Measurements from ENCODE around the gene GP2.

The GP2 gene

GRCh38 chr16:20307240-20307671, 20.1 kb downstream of the GP2 start:
- WGBS, result 83% methylated on average over 1 of the region's 1 CpG

GRCh38 chr16:20306401-20306800, 20.9 kb downstream of the GP2 start:
- Histone ChIP-seq H3K4me3 (ENCODE audit: low read length) (no peak overlapping the region), H3K27ac (ENCODE audit: low read depth, low read length) (no peak overlapping the region), H3K9ac (ENCODE audit: low read depth, low read length) (no peak overlapping the region), H3K9me3 (ENCODE audit: insufficient read depth, low read depth, low read length) (no peaks in the 10 kb centered on the region), H3K27me3 (ENCODE audit: insufficient read depth, low read length) (no peaks in the 10 kb centered on the region), H3K4me1 (ENCODE audit: insufficient read depth, low read length) (no peaks in the 10 kb centered on the region), H3K36me3 (ENCODE audit: insufficient read depth, low read length) (no peaks in the 10 kb centered on the region)
- WGBS, result 91% methylated on average over 4 of the region's 4 CpGs

More at GRCh38 chr16:20307240-20307671, 20.1 kb downstream of the GP2 start:
- Histone ChIP-seq H3K9ac (ENCODE audit: low read depth, low read length) (no peak overlapping the region), H3K36me3 (ENCODE audit: insufficient read depth, low read length) (no peaks in the 10 kb centered on the region), H3K27ac (ENCODE audit: low read depth, low read length) (no peak overlapping the region), H3K27me3 (ENCODE audit: insufficient read depth, low read length) (no peaks in the 10 kb centered on the region), H3K4me3 (ENCODE audit: low read length) (no peak overlapping the region), H3K9me3 (ENCODE audit: insufficient read depth, low read depth, low read length) (peaks cover 3% of the 10 kb centered on the region; the same call in 1 of the 2 replicates), H3K4me1 (ENCODE audit: insufficient read depth, low read length) (no peaks in the 10 kb centered on the region)

- Histone ChIP-seq H3K27me3 (ENCODE audit: insufficient read depth, low read length) (no peaks in the 10 kb centered on the region), H3K27ac (ENCODE audit: low read depth, low read length) (no peak overlapping the region), H3K36me3 (ENCODE audit: insufficient read depth, low read length) (no peaks in the 10 kb centered on the region), H3K9me3 (ENCODE audit: insufficient read depth, low read depth, low read length) (no peaks in the 10 kb centered on the region), H3K9ac (ENCODE audit: low read depth, low read length) (no peak overlapping the region), H3K4me1 (ENCODE audit: insufficient read depth, low read length) (no peaks in the 10 kb centered on the region), H3K4me3 (ENCODE audit: low read length) (no peak overlapping the region)
- WGBS, result 80% methylated on average over 4 of the region's 4 CpGs
Observed at GRCh38 chr16:20303012-20303411, 24.3 kb downstream of the GP2 start.

- no peaks in the 10 kb centered on the region for H3K4me1 ChIP-seq (ENCODE audit: insufficient read depth, low read length)
- no peak overlapping the region for H3K27ac ChIP-seq (ENCODE audit: low read depth, low read length)
- H3K4me3 ChIP-seq (ENCODE audit: low read length), result no peak overlapping the region
- H3K9me3 ChIP-seq (ENCODE audit: insufficient read depth, low read depth, low read length), result no peaks in the 10 kb centered on the region
- no peaks in the 10 kb centered on the region for H3K27me3 ChIP-seq (ENCODE audit: insufficient read depth, low read length)
- 79% methylated on average over 5 of the region's 5 CpGs for WGBS
- H3K36me3 ChIP-seq (ENCODE audit: insufficient read depth, low read length), result no peaks in the 10 kb centered on the region
- H3K9ac ChIP-seq (ENCODE audit: low read depth, low read length), result no peak overlapping the region
Observed at GRCh38 chr16:20302389-20302788, 24.9 kb downstream of the GP2 start.

- Histone ChIP-seq H3K4me3 (ENCODE audit: low read length) (no peak overlapping the region), H3K9me3 (ENCODE audit: insufficient read depth, low read depth, low read length) (no peaks in the 10 kb centered on the region), H3K4me1 (ENCODE audit: insufficient read depth, low read length) (no peaks in the 10 kb centered on the region), H3K27me3 (ENCODE audit: insufficient read depth, low read length) (no peaks in the 10 kb centered on the region), H3K9ac (ENCODE audit: low read depth, low read length) (no peak overlapping the region), H3K36me3 (ENCODE audit: insufficient read depth, low read length) (no peaks in the 10 kb centered on the region), H3K27ac (ENCODE audit: low read depth, low read length) (no peak overlapping the region)
- 74% methylated on average over 5 of the region's 5 CpGs for whole genome bisulfite sequencing
Observed at GRCh38 chr16:20301840-20302239, 25.5 kb downstream of the GP2 start.

GRCh38 chr16:20300312-20301097, 26.8 kb downstream of the GP2 start:
- H3K4me3 ChIP-seq (ENCODE audit: low read length), result no peak overlapping the region
- H3K36me3 ChIP-seq (ENCODE audit: insufficient read depth, low read length), result no peaks in the 10 kb centered on the region
- H3K27ac ChIP-seq (ENCODE audit: low read depth, low read length), result no peak overlapping the region
- H3K4me1 ChIP-seq (ENCODE audit: insufficient read depth, low read length), result no peaks in the 10 kb centered on the region
- no peaks in the 10 kb centered on the region for H3K9me3 ChIP-seq (ENCODE audit: insufficient read depth, low read depth, low read length)
- H3K9ac ChIP-seq (ENCODE audit: low read depth, low read length), result no peak overlapping the region
- no peaks in the 10 kb centered on the region for H3K27me3 ChIP-seq (ENCODE audit: insufficient read depth, low read length)
- WGBS, result 35% methylated on average over 16 of the region's 16 CpGs

- WGBS, result 88% methylated on average over 5 of the region's 5 CpGs
- Histone ChIP-seq H3K27ac (ENCODE audit: low read depth, low read length) (no peak overlapping the region), H3K27me3 (ENCODE audit: insufficient read depth, low read length) (no peaks in the 10 kb centered on the region), H3K4me1 (ENCODE audit: insufficient read depth, low read length) (no peaks in the 10 kb centered on the region), H3K4me3 (ENCODE audit: low read length) (no peak overlapping the region), H3K9me3 (ENCODE audit: insufficient read depth, low read depth, low read length) (no peaks in the 10 kb centered on the region), H3K36me3 (ENCODE audit: insufficient read depth, low read length) (no peaks in the 10 kb centered on the region), H3K9ac (ENCODE audit: low read depth, low read length) (no peak overlapping the region)
Observed at GRCh38 chr16:20298452-20298851, 28.9 kb downstream of the GP2 start.

- H3K27me3 ChIP-seq (ENCODE audit: insufficient read depth, low read length), result no peaks in the 10 kb centered on the region
- H3K9ac ChIP-seq (ENCODE audit: low read depth, low read length), result no peak overlapping the region
- no peak overlapping the region for H3K27ac ChIP-seq (ENCODE audit: low read depth, low read length)
- WGBS, result 49% methylated on average over 15 of the region's 16 CpGs
- H3K4me1 ChIP-seq (ENCODE audit: insufficient read depth, low read length), result 0 out of 2 replicates have a peak, but pooled peaks cover 6% of the 10 kb centered on the region
- H3K4me3 ChIP-seq (ENCODE audit: low read length), result no peak overlapping the region
- no peaks in the 10 kb centered on the region for H3K36me3 ChIP-seq (ENCODE audit: insufficient read depth, low read length)
- H3K9me3 ChIP-seq (ENCODE audit: insufficient read depth, low read depth, low read length), result no peaks in the 10 kb centered on the region
Observed at GRCh38 chr16:20291208-20292206, 35.8 kb downstream of the GP2 start.

GRCh38 chr16:20289571-20289970, 37.7 kb downstream of the GP2 start:
- no peaks in the 10 kb centered on the region for H3K27me3 ChIP-seq (ENCODE audit: insufficient read depth, low read length)
- no peak overlapping the region for H3K27ac ChIP-seq (ENCODE audit: low read depth, low read length)
- no peak overlapping the region for H3K9ac ChIP-seq (ENCODE audit: low read depth, low read length)
- H3K4me3 ChIP-seq (ENCODE audit: low read length), result no peak overlapping the region
- 94% methylated on average over 3 of the region's 3 CpGs for WGBS
- peaks cover 15% of the 10 kb centered on the region; the same call in 1 of the 2 replicates for H3K4me1 ChIP-seq (ENCODE audit: insufficient read depth, low read length)
- H3K9me3 ChIP-seq (ENCODE audit: insufficient read depth, low read depth, low read length), result no peaks in the 10 kb centered on the region
- no peaks in the 10 kb centered on the region for H3K36me3 ChIP-seq (ENCODE audit: insufficient read depth, low read length)

- WGBS, result 77% methylated on average over 6 of the region's 6 CpGs
- Histone ChIP-seq H3K36me3 (ENCODE audit: insufficient read depth, low read length) (no peaks in the 10 kb centered on the region), H3K27me3 (ENCODE audit: insufficient read depth, low read length) (no peaks in the 10 kb centered on the region), H3K27ac (ENCODE audit: low read depth, low read length) (no peak overlapping the region), H3K4me3 (ENCODE audit: low read length) (no peak overlapping the region), H3K4me1 (ENCODE audit: insufficient read depth, low read length) (peaks cover 10% of the 10 kb centered on the region; the same call in 1 of the 2 replicates), H3K9me3 (ENCODE audit: insufficient read depth, low read depth, low read length) (no peaks in the 10 kb centered on the region), H3K9ac (ENCODE audit: low read depth, low read length) (no peak overlapping the region)
Observed at GRCh38 chr16:20285993-20286499, 41.3 kb downstream of the GP2 start.

GRCh38 chr16:20280259-20280658, 47.1 kb downstream of the GP2 start:
- no peaks in the 10 kb centered on the region for H3K4me1 ChIP-seq (ENCODE audit: insufficient read depth, low read length)
- no peak overlapping the region for H3K4me3 ChIP-seq (ENCODE audit: low read length)
- H3K9ac ChIP-seq (ENCODE audit: low read depth, low read length), result no peak overlapping the region
- H3K27ac ChIP-seq (ENCODE audit: low read depth, low read length), result no peak overlapping the region
- H3K27me3 ChIP-seq (ENCODE audit: insufficient read depth, low read length), result no peaks in the 10 kb centered on the region
- no peaks in the 10 kb centered on the region for H3K36me3 ChIP-seq (ENCODE audit: insufficient read depth, low read length)
- 0 out of 2 replicates have a peak, but pooled peaks cover 5% of the 10 kb centered on the region for H3K9me3 ChIP-seq (ENCODE audit: insufficient read depth, low read depth, low read length)
- WGBS, result 94% methylated on average over 3 of the region's 3 CpGs

All from HUES64 (cell line).